Fibroblast of pulmonary artery (primary cell): ENCODE data around the gene TGM1.

ENCODE experiments used
- DNase-seq: peaks from one replicate; pipeline ENCODE4 v3.0.0-alpha.2; 2010; ENCODE audit warnings: low read depth
- H3K4me3 ChIP-seq: replicated peaks from 2 replicates; pipeline ENCODE4 v1.5.1; 2011; ENCODE audit warnings: low read depth, mild to moderate bottlenecking, control low read depth, low read length, moderate library complexity
- CTCF ChIP-seq: IDR thresholded peaks from 2 replicates; pipeline ENCODE4 v1.5.1; 2011; ENCODE audit warnings: mild to moderate bottlenecking, control low read depth, low read length, inconsistent platforms; ENCODE audit errors: missing control alignments

The TGM1 gene

GRCh38 chr14:24259282-24260025 is 3.5 kb downstream of the TGM1 start:
- TF ChIP-seq CTCF, result no peak

GRCh38 chr14:24258548-24259265 is 4.3 kb downstream of the TGM1 start:
- no peak overlapping the region for H3K4me3 ChIP-seq
- no peak for TF ChIP-seq CTCF
- no peak for DNase-seq

More at GRCh38 chr14:24259282-24260025, 3.5 kb downstream of the TGM1 start:
- no peak overlapping the region for H3K4me3 ChIP-seq
- DNase-seq, result peak; percentile 49

GRCh38 chr14:24258119-24258518 is 4.9 kb downstream of the TGM1 start:
- no peak for DNase-seq
- no peak overlapping the region for H3K4me3 ChIP-seq
- TF ChIP-seq CTCF, result no peak

- TF ChIP-seq CTCF, result no peak
- no peak for DNase-seq
- no peak overlapping the region for H3K4me3 ChIP-seq
Measured at GRCh38 chr14:24256960-24257359, 6.0 kb downstream of the TGM1 start.

GRCh38 chr14:24255931-24256711 is 6.9 kb downstream of the TGM1 start:
- H3K4me3 ChIP-seq, result no peak overlapping the region
- TF ChIP-seq CTCF, result no peak
- no peak for DNase-seq

- DNase-seq, result no peak
- no peak overlapping the region for H3K4me3 ChIP-seq
- no peak for TF ChIP-seq CTCF
Measured at GRCh38 chr14:24255438-24255837, 7.5 kb downstream of the TGM1 start.
